ENCODE results near the gene SHROOM3. TPM values are rescaled to one million over a fixed set of nuclear protein-coding genes. Genes with fewer than 3 reads are reported as not detected.
A peak's percentile ranks its signal among the peaks of the same experiment; 100 is the strongest.

SHROOM3 gene
- total RNA-seq, result 100 to 1,000 TPM in 3 of 4 donors, 10 to 100 TPM in 1; 52.0 to 444 (median 364) TPM

- no peaks in the 10 kb centered on the region for H3K36me3 ChIP-seq
- no peak for TF ChIP-seq POLR2A (IDR thresholded peaks at IDR 0.05)
- no peak for TF ChIP-seq CTCF (IDR thresholded peaks at IDR 0.05)
- H3K27ac ChIP-seq, result no peak within 1 kb of the TSS
- H3K4me1 ChIP-seq, result no peaks in the 10 kb centered on the region
- no peak for DNase-seq
- no peaks in the 10 kb centered on the region for H3K9me3 ChIP-seq
- peak within 1 kb of the TSS in 1 of 4 donors; percentile 15 for H3K4me3 ChIP-seq
- H3K27me3 ChIP-seq, result no peaks in the 10 kb centered on the region
Measured at GRCh38 chr4:76434901-76435527, at the start of gene SHROOM3. SHROOM3 (plus strand) TSS chr4:76435229; CDS start chr4:76436053, 824 bp downstream.

GRCh38 chr4:76385974-76386373, 49.1 kb upstream of the SHROOM3 start:
- no peak overlapping the region for H3K27ac ChIP-seq
- no peak for TF ChIP-seq CTCF (IDR thresholded peaks at IDR 0.05)
- no peak for TF ChIP-seq POLR2A (IDR thresholded peaks at IDR 0.05)
- DNase-seq, result no peak

GRCh38 chr4:76386566-76387305, 48.3 kb upstream of the SHROOM3 start:
- no peaks in the 10 kb centered on the region for H3K27me3 ChIP-seq
- H3K27ac ChIP-seq, result no peak overlapping the region
- no peaks in the 10 kb centered on the region for H3K36me3 ChIP-seq
- no peak overlapping the region for H3K4me3 ChIP-seq
- TF ChIP-seq POLR2A (IDR thresholded peaks at IDR 0.05), result no peak
- TF ChIP-seq CTCF (IDR thresholded peaks at IDR 0.05), result no peak
- no peaks in the 10 kb centered on the region for H3K9me3 ChIP-seq
- no peak for DNase-seq
- H3K4me1 ChIP-seq, result no peaks in the 10 kb centered on the region

More at GRCh38 chr4:76385974-76386373, 49.1 kb upstream of the SHROOM3 start:
- H3K27me3 ChIP-seq, result no peaks in the 10 kb centered on the region
- H3K4me1 ChIP-seq, result no peaks in the 10 kb centered on the region
- no peaks in the 10 kb centered on the region for H3K9me3 ChIP-seq
- H3K36me3 ChIP-seq, result no peaks in the 10 kb centered on the region
- H3K4me3 ChIP-seq, result no peak overlapping the region

- no peak overlapping the region for H3K27ac ChIP-seq
- no peaks in the 10 kb centered on the region for H3K27me3 ChIP-seq
- no peak for TF ChIP-seq POLR2A (IDR thresholded peaks at IDR 0.05)
- TF ChIP-seq CTCF (IDR thresholded peaks at IDR 0.05), result no peak
- H3K4me1 ChIP-seq, result no peaks in the 10 kb centered on the region
- no peaks in the 10 kb centered on the region for H3K36me3 ChIP-seq
- H3K9me3 ChIP-seq, result no peaks in the 10 kb centered on the region
- H3K4me3 ChIP-seq, result no peak overlapping the region
- DNase-seq, result no peak
Measured at GRCh38 chr4:76388160-76388908, 46.7 kb upstream of the SHROOM3 start.

- H3K36me3 ChIP-seq, result no peaks in the 10 kb centered on the region
- DNase-seq, result no peak
- no peak overlapping the region for H3K27ac ChIP-seq
- TF ChIP-seq POLR2A (IDR thresholded peaks at IDR 0.05) (no peak), CTCF (IDR thresholded peaks at IDR 0.05) (no peak)
- H3K4me3 ChIP-seq, result no peak overlapping the region
- no peaks in the 10 kb centered on the region for H3K27me3 ChIP-seq
- H3K4me1 ChIP-seq, result no peaks in the 10 kb centered on the region
- H3K9me3 ChIP-seq, result no peaks in the 10 kb centered on the region
Measured at GRCh38 chr4:76401654-76402053, 33.4 kb upstream of the SHROOM3 start.

All from Peyer's patch (tissue), 4 donors.